ENCODE data around the gene RPS6KL1. TPM values are rescaled to one million over a fixed set of nuclear protein-coding genes. Genes with fewer than 3 reads are reported as not detected.

RPS6KL1 gene
- total and polyA plus RNA-seq, 4 donors: 1.1 to 5.9 (median 3.8) TPM

GRCh38 chr14:74961238-74961911 lies 38.3 kb upstream of the RPS6KL1 start:
- Histone ChIP-seq H3K9ac (ENCODE audit: low read depth in 1 of 2, low read length in 2 of 2) (no peak overlapping the region), H3K27me3 (ENCODE audit: control insufficient read depth in 4 of 4, insufficient read depth in 4 of 4, low read length in 3 of 4) (no peaks in the 10 kb centered on the region), H3K9me3 (ENCODE audit: control insufficient read depth in 4 of 4, low read length in 3 of 4) (no peaks in the 10 kb centered on the region), H3K36me3 (ENCODE audit: control insufficient read depth in 4 of 4, insufficient read depth in 3 of 4, low read depth in 1 of 4, low read length in 3 of 4) (no peaks in the 10 kb centered on the region), H3K4me1 (ENCODE audit: control insufficient read depth in 4 of 4, insufficient read depth in 4 of 4, low read length in 3 of 4) (no peaks in the 10 kb centered on the region), H3K27ac (ENCODE audit: low read depth in 1 of 2, low read length in 2 of 2) (no peak overlapping the region), H3K4me3 (ENCODE audit: low read depth in 1 of 3, low read length in 3 of 3) (no peak overlapping the region)
- WGBS: 86% methylated on average over 5 of the region's 5 CpGs
- no peak for DNase-seq (ENCODE audit: low spot score)
- TF ChIP-seq, protein P1, sequence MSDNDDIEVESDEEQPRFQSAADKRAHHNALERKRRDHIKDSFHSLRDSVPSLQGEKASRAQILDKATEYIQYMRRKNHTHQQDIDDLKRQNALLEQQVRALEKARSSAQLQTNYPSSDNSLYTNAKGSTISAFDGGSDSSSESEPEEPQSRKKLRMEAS (IDR thresholded peaks at IDR 0.05): no peak
- TF ChIP-seq FOXA2 (IDR thresholded peaks at IDR 0.05): no peak
- TF ChIP-seq RAD21 (IDR thresholded peaks at IDR 0.05): no peak
- TF ChIP-seq RXRA (IDR thresholded peaks at IDR 0.05): no peak
- TF ChIP-seq HNF4G (IDR thresholded peaks at IDR 0.05): no peak
- TF ChIP-seq HNF4A (conservative IDR thresholded peaks at IDR 0.05): no peak
- no peak for TF ChIP-seq TAF1 (conservative IDR thresholded peaks at IDR 0.05)
- no peak for TF ChIP-seq CTCF (IDR thresholded peaks at IDR 0.05; ENCODE audit: low read depth, low read length, missing input control)
- TF ChIP-seq EGR1 (IDR thresholded peaks at IDR 0.05; ENCODE audit: low read depth in 2 of 2): no peak
- TF ChIP-seq, protein P2, sequence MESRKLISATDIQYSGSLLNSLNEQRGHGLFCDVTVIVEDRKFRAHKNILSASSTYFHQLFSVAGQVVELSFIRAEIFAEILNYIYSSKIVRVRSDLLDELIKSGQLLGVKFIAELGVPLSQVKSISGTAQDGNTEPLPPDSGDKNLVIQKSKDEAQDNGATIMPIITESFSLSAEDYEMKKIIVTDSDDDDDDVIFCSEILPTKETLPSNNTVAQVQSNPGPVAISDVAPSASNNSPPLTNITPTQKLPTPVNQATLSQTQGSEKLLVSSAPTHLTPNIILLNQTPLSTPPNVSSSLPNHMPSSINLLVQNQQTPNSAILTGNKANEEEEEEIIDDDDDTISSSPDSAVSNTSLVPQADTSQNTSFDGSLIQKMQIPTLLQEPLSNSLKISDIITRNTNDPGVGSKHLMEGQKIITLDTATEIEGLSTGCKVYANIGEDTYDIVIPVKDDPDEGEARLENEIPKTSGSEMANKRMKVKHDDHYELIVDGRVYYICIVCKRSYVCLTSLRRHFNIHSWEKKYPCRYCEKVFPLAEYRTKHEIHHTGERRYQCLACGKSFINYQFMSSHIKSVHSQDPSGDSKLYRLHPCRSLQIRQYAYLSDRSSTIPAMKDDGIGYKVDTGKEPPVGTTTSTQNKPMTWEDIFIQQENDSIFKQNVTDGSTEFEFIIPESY (IDR thresholded peaks at IDR 0.05): no peak
- TF ChIP-seq ATF3 (IDR thresholded peaks at IDR 0.05): no peak
- no peak for TF ChIP-seq GABPA (IDR thresholded peaks at IDR 0.05 in 1 of 2, conservative IDR thresholded peaks at IDR 0.05 in 1 of 2)

GRCh38 chr14:74960736-74961135 lies 37.7 kb upstream of the RPS6KL1 start:
- H3K27ac ChIP-seq (ENCODE audit: low read depth in 1 of 2, low read length in 2 of 2): no peak overlapping the region
- 88% methylated on average over 4 of the region's 4 CpGs for WGBS

More at GRCh38 chr14:74960736-74961135, 37.7 kb upstream of the RPS6KL1 start:
- Histone ChIP-seq H3K4me3 (ENCODE audit: low read depth in 1 of 3, low read length in 3 of 3) (no peak overlapping the region), H3K36me3 (ENCODE audit: control insufficient read depth in 4 of 4, insufficient read depth in 3 of 4, low read depth in 1 of 4, low read length in 3 of 4) (no peaks in the 10 kb centered on the region), H3K4me1 (ENCODE audit: control insufficient read depth in 4 of 4, insufficient read depth in 4 of 4, low read length in 3 of 4) (no peaks in the 10 kb centered on the region), H3K27me3 (ENCODE audit: control insufficient read depth in 4 of 4, insufficient read depth in 4 of 4, low read length in 3 of 4) (no peaks in the 10 kb centered on the region), H3K9me3 (ENCODE audit: control insufficient read depth in 4 of 4, low read length in 3 of 4) (no peaks in the 10 kb centered on the region), H3K9ac (ENCODE audit: low read depth in 1 of 2, low read length in 2 of 2) (no peak overlapping the region)
- TF ChIP-seq NR2F2 (IDR thresholded peaks at IDR 0.05) (no peak), EGR1 (IDR thresholded peaks at IDR 0.05; ENCODE audit: low read depth in 2 of 2) (no peak), YY1 (IDR thresholded peaks at IDR 0.05) (no peak), CTCF (IDR thresholded peaks at IDR 0.05; ENCODE audit: low read depth, low read length, missing input control) (no peak), HNF4G (IDR thresholded peaks at IDR 0.05) (no peak), RAD21 (IDR thresholded peaks at IDR 0.05) (no peak), TAF1 (conservative IDR thresholded peaks at IDR 0.05) (no peak), FOXA1 (IDR thresholded peaks at IDR 0.05) (no peak), SP1 (IDR thresholded peaks at IDR 0.05) (no peak), GABPA (IDR thresholded peaks at IDR 0.05 in 1 of 2, conservative IDR thresholded peaks at IDR 0.05 in 1 of 2) (no peak)
- TF ChIP-seq, protein P3, sequence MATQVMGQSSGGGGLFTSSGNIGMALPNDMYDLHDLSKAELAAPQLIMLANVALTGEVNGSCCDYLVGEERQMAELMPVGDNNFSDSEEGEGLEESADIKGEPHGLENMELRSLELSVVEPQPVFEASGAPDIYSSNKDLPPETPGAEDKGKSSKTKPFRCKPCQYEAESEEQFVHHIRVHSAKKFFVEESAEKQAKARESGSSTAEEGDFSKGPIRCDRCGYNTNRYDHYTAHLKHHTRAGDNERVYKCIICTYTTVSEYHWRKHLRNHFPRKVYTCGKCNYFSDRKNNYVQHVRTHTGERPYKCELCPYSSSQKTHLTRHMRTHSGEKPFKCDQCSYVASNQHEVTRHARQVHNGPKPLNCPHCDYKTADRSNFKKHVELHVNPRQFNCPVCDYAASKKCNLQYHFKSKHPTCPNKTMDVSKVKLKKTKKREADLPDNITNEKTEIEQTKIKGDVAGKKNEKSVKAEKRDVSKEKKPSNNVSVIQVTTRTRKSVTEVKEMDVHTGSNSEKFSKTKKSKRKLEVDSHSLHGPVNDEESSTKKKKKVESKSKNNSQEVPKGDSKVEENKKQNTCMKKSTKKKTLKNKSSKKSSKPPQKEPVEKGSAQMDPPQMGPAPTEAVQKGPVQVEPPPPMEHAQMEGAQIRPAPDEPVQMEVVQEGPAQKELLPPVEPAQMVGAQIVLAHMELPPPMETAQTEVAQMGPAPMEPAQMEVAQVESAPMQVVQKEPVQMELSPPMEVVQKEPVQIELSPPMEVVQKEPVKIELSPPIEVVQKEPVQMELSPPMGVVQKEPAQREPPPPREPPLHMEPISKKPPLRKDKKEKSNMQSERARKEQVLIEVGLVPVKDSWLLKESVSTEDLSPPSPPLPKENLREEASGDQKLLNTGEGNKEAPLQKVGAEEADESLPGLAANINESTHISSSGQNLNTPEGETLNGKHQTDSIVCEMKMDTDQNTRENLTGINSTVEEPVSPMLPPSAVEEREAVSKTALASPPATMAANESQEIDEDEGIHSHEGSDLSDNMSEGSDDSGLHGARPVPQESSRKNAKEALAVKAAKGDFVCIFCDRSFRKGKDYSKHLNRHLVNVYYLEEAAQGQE (IDR thresholded peaks at IDR 0.05): no peak
- TF ChIP-seq, protein P1 (IDR thresholded peaks at IDR 0.05): no peak
- DNase-seq (ENCODE audit: low spot score): no peak
